ENCODE results near the gene LIPC. TPM values are rescaled to one million over a fixed set of nuclear protein-coding genes. Genes with fewer than 3 reads are reported as not detected.

Gene LIPC
- total RNA-seq, 1 experiment from 2014 or later = not detected

DNA sequence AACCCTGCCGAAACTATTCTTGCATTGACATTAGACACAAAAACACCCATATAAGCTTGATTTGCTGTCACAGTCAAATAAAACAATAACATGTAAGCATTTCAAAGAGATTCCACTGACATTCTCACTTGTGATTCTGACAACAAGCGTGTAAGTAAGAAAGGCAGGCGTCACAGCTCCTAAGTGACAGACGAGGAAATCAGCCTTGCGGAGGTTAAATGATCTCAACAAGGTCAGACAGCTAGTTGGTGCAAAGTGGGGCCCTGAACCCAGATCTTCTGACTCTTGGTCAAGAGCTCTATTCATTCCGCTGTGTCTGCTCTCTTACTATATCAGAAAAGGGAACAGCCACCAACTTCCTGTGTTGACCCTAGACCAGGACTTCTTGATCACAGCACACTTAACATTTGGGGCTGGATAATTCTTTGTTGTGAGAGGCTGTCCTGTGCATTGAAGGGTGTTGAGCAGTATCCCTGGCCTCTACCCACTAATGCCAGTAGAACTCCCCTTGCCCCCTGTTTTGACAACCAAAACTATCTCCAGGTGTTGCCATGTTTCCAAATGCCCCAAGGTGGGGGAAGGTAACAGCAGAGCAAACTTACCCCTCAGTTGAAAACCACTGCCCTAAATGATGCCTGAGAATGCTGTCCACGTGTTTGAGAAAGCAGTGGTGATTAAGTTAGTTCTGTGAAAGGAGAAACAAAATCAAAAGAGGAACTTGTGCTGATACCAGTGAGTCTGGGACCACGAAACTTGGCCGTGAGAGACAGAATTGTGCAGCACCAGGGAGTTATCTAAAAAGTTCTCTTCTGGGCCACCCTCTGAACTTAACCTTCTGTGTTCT, 86.1 kb downstream of the LIPC start:
- H3K9me3 Mint-ChIP-seq (ENCODE audit: unreplicated experiment) = no peaks in the 10 kb centered on the region
- no peak overlapping the region for H3K4me3 Mint-ChIP-seq (ENCODE audit: unreplicated experiment)
- POLR2A ChIA-PET = no interaction called here
- no peak for DNase-seq (ENCODE audit: unreplicated experiment)
- no peak overlapping the region for H3K27ac Mint-ChIP-seq (ENCODE audit: low read depth, unreplicated experiment)
- peaks cover 7% of the 10 kb centered on the region for H3K4me1 Mint-ChIP-seq (ENCODE audit: insufficient read depth, unreplicated experiment)
- TF ChIP-seq, protein P1, sequence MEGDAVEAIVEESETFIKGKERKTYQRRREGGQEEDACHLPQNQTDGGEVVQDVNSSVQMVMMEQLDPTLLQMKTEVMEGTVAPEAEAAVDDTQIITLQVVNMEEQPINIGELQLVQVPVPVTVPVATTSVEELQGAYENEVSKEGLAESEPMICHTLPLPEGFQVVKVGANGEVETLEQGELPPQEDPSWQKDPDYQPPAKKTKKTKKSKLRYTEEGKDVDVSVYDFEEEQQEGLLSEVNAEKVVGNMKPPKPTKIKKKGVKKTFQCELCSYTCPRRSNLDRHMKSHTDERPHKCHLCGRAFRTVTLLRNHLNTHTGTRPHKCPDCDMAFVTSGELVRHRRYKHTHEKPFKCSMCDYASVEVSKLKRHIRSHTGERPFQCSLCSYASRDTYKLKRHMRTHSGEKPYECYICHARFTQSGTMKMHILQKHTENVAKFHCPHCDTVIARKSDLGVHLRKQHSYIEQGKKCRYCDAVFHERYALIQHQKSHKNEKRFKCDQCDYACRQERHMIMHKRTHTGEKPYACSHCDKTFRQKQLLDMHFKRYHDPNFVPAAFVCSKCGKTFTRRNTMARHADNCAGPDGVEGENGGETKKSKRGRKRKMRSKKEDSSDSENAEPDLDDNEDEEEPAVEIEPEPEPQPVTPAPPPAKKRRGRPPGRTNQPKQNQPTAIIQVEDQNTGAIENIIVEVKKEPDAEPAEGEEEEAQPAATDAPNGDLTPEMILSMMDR (IDR thresholded peaks at IDR 0.05; ENCODE audit: unreplicated experiment) = no peak
- H3K36me3 Mint-ChIP-seq (ENCODE audit: insufficient read depth, unreplicated experiment) = no peaks in the 10 kb centered on the region
- CTCF ChIA-PET = interaction anchor here (0.7 kb wide), 1 partner anchor 9 kb away, joined by 3 read pairs; no protein-coding TSS in a partner anchor
- no TSS peak for BruUV-seq (replicated peaks)
- intact Hi-C loops (cut with micrococcal nuclease) = no loop called here
- H3K27me3 Mint-ChIP-seq (ENCODE audit: insufficient read depth, unreplicated experiment) = no peaks in the 10 kb centered on the region

DNA sequence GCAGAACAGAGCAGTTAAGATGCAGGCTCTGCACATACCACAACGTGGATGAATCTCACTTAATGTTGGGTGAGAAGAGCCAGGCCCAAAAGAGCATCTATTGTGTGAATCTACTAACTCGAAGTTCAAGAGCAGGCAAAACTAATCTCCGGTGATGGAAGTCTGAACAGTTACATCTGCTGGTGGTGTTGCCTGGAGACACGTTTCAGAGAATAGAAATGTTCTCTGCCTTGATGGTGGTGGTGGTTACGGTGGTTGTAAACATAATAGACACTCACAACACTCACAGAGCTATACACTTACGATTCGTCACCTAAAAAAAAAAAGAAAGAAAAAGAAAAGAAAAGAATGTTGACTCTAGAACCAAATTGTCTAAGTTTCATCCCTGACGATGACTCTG, 86.8 kb downstream of the LIPC start:
- TF ChIP-seq, protein P1 (IDR thresholded peaks at IDR 0.05; ENCODE audit: unreplicated experiment) = no peak
- no TSS peak for BruUV-seq (replicated peaks)
- Mint-ChIP-seq H3K27ac (ENCODE audit: low read depth, unreplicated experiment) (no peak overlapping the region), H3K4me3 (ENCODE audit: unreplicated experiment) (no peak overlapping the region), H3K36me3 (ENCODE audit: insufficient read depth, unreplicated experiment) (no peaks in the 10 kb centered on the region), H3K27me3 (ENCODE audit: insufficient read depth, unreplicated experiment) (no peaks in the 10 kb centered on the region), H3K9me3 (ENCODE audit: unreplicated experiment) (no peaks in the 10 kb centered on the region), H3K4me1 (ENCODE audit: insufficient read depth, unreplicated experiment) (peaks cover 7% of the 10 kb centered on the region)
- intact Hi-C loops (cut with micrococcal nuclease) = no loop called here
- POLR2A ChIA-PET = no interaction called here
- DNase-seq (ENCODE audit: unreplicated experiment) = no peak
- CTCF ChIA-PET = interaction anchor here (0.7 kb wide), 1 partner anchor 90 kb away, joined by 3 read pairs; no protein-coding TSS in a partner anchor

DNA sequence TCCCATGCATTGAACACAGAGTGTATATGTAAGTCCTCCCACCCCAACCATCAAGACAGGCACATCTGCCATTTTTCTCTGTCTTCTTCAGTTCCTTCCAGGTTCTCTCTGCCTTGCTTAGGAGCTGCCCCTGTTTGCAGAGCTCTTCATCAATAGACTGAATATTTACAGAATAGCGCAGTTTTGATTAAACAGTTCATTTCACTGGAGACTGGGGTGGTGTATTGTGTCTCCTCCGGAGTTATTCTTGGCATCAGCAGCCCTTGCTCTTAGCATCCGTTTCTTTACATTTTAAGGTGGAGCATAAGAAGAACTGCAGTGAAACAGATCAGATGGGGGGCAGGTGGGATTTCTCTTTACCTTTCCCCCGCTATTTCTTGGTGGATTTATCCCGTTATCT, 87.7 kb downstream of the LIPC start:
- POLR2A ChIA-PET = interaction anchor here (0.6 kb wide), 1 partner anchor 211 kb away, joined by 3 read pairs; no protein-coding TSS in a partner anchor

DNA sequence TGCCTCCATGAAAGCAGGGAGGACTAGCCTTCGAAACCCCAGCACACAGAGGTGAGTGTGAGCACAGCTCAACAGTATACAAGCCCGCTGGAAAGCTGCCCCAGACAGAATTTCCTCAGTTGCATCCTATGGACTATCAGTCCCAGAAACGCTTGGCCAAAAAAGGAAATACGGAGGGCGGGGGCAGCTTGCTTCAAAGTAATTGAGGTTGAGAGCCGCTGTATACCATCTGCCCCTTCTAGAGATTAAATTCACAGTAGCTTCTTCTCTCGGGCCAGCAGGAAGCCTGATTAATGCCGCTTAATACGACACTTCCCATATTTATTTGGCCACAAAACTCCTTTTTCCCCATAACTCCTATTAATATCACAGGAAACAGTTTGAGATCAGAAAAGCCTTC, 88.7 kb downstream of the LIPC start:
- H3K27me3 Mint-ChIP-seq (ENCODE audit: insufficient read depth, unreplicated experiment) = no peaks in the 10 kb centered on the region
- H3K4me3 Mint-ChIP-seq (ENCODE audit: unreplicated experiment) = no peak overlapping the region
- peaks cover 23% of the 10 kb centered on the region for H3K4me1 Mint-ChIP-seq (ENCODE audit: insufficient read depth, unreplicated experiment)
- DNase-seq (ENCODE audit: unreplicated experiment) = no peak
- POLR2A ChIA-PET = no interaction called here
- no peaks in the 10 kb centered on the region for H3K36me3 Mint-ChIP-seq (ENCODE audit: insufficient read depth, unreplicated experiment)
- no peaks in the 10 kb centered on the region for H3K9me3 Mint-ChIP-seq (ENCODE audit: unreplicated experiment)
- CTCF ChIA-PET = interaction anchor here (0.6 to 1.1 kb wide), 2 partner anchors 13 to 235 kb away, joined by 3 read pairs; no protein-coding TSS in a partner anchor
- H3K27ac Mint-ChIP-seq (ENCODE audit: low read depth, unreplicated experiment) = no peak overlapping the region
- BruUV-seq (replicated peaks) = no TSS peak
- intact Hi-C loops (cut with micrococcal nuclease) = no loop called here
- TF ChIP-seq, protein P1 (IDR thresholded peaks at IDR 0.05; ENCODE audit: unreplicated experiment) = no peak

More for the DNA sequence above, 87.7 kb downstream of the LIPC start:
- TF ChIP-seq, protein P1 (IDR thresholded peaks at IDR 0.05; ENCODE audit: unreplicated experiment) = no peak
- Mint-ChIP-seq H3K36me3 (ENCODE audit: insufficient read depth, unreplicated experiment) (no peaks in the 10 kb centered on the region), H3K4me3 (ENCODE audit: unreplicated experiment) (no peak overlapping the region), H3K9me3 (ENCODE audit: unreplicated experiment) (no peaks in the 10 kb centered on the region), H3K27me3 (ENCODE audit: insufficient read depth, unreplicated experiment) (no peaks in the 10 kb centered on the region), H3K4me1 (ENCODE audit: insufficient read depth, unreplicated experiment) (peaks cover 15% of the 10 kb centered on the region), H3K27ac (ENCODE audit: low read depth, unreplicated experiment) (no peak overlapping the region)
- intact Hi-C loops (cut with micrococcal nuclease) = no loop called here
- no peak for DNase-seq (ENCODE audit: unreplicated experiment)
- CTCF ChIA-PET = no interaction called here
- no TSS peak for BruUV-seq (replicated peaks)

Measured in MCF 10A (cell line).